GM12801 (cell line): ENCODE measurements around the gene NCBP2.

Experiments used
- CTCF ChIP-seq: IDR thresholded peaks from one replicate; pipeline ENCODE4 v1.5.1; 2011; ENCODE audit warnings: control low read depth; ENCODE audit not compliant: insufficient read length; ENCODE audit errors: extremely low read depth

NCBP2 gene

GRCh38 chr3:196931828-196932587 is 10.3 kb downstream of the NCBP2 start:
- no peak for TF ChIP-seq CTCF

GRCh38 chr3:196931157-196931556 is 11.2 kb downstream of the NCBP2 start:
- no peak for TF ChIP-seq CTCF

GRCh38 chr3:196927571-196928453 is 14.5 kb downstream of the NCBP2 start:
- TF ChIP-seq CTCF = no peak

GRCh38 chr3:196920733-196921132 is 21.6 kb downstream of the NCBP2 start:
- no peak for TF ChIP-seq CTCF

- TF ChIP-seq CTCF = no peak
These were observed 23.4 kb downstream of the NCBP2 start for GRCh38 chr3:196918968-196919367.

GRCh38 chr3:196916995-196917394 is 25.3 kb downstream of the NCBP2 start:
- no peak for TF ChIP-seq CTCF

GRCh38 chr3:196916221-196916620 is 26.1 kb downstream of the NCBP2 start:
- no peak for TF ChIP-seq CTCF
